Stimulated activated CD4-positive, alpha-beta T cell treated with anti-CD3 and anti-CD28 coated beads, Interleukin-1b, Interleukin-23, amount 100 ng/mL, for 48 hours (primary cell): ENCODE data around the gene PERM1.
"Not testable (repeated sequence)": the region's sequence is repeated elsewhere in the genome, so short reads cannot be mapped to it uniquely, and the experiment has no call there.

ENCODE experiments used
- DNase-seq: peaks from one replicate; pipeline ENCODE4 v3.0.0-alpha.2; 2020

PERM1 gene

GRCh38 chr1:963301-963651 is 18.6 kb downstream of the PERM1 start:
- DNase-seq: no peak

- DNase-seq: no peak
Measured at GRCh38 chr1:962381-963300, 19.3 kb downstream of the PERM1 start.

GRCh38 chr1:961132-961669 is 20.7 kb downstream of the PERM1 start:
- no peak for DNase-seq

GRCh38 chr1:960363-961131 is 21.3 kb downstream of the PERM1 start, which contains the start of gene KLHL17:
Gene KLHL17 (plus strand): TSS chr1:960584. CDS start chr1:960694, 110 bp downstream.
- DNase-seq: peak; percentile 82

GRCh38 chr1:959731-960362 is 22.0 kb downstream of the PERM1 start:
- no peak for DNase-seq

GRCh38 chr1:958823-959730 is 22.8 kb downstream of the PERM1 start, which contains the start of gene NOC2L:
Gene NOC2L (minus strand): TSS chr1:959256. CDS start chr1:959240, 16 bp downstream.
- DNase-seq: peak; percentile 95

GRCh38 chr1:956636-957035 is 25.3 kb downstream of the PERM1 start:
- DNase-seq: no peak

- no peak for DNase-seq
Measured at GRCh38 chr1:955474-955873, 26.4 kb downstream of the PERM1 start.

GRCh38 chr1:954927-955326 is 27.0 kb downstream of the PERM1 start:
- no peak for DNase-seq

GRCh38 chr1:953524-954320 is 28.2 kb downstream of the PERM1 start:
- no peak for DNase-seq

GRCh38 chr1:952603-953002 is 29.3 kb downstream of the PERM1 start:
- no peak for DNase-seq

- DNase-seq: no peak
Measured at GRCh38 chr1:952201-952600, 29.7 kb downstream of the PERM1 start.

GRCh38 chr1:951364-951763 is 30.5 kb downstream of the PERM1 start:
- no peak for DNase-seq

GRCh38 chr1:950881-951280 is 31.0 kb downstream of the PERM1 start:
- no peak for DNase-seq

GRCh38 chr1:950268-950667 is 31.6 kb downstream of the PERM1 start:
- no peak for DNase-seq

- no peak for DNase-seq
Measured at GRCh38 chr1:947958-948357, 33.9 kb downstream of the PERM1 start.

- not testable (repeated sequence) for DNase-seq
Measured at GRCh38 chr1:946811-947210, 35.1 kb downstream of the PERM1 start.

GRCh38 chr1:945688-946556 is 36.0 kb downstream of the PERM1 start:
- no peak for DNase-seq

- DNase-seq: no peak
Measured at GRCh38 chr1:944341-945325, 37.3 kb downstream of the PERM1 start.
